M059J (cell line): ENCODE results near the gene MEF2A. TPM values are rescaled to one million over a fixed set of nuclear protein-coding genes. Genes with fewer than 3 reads are reported as not detected.
A peak's percentile ranks its signal among the peaks of the same experiment; 100 is the strongest.
"Not testable (repeated sequence)": the region's sequence is repeated elsewhere in the genome, so short reads cannot be mapped to it uniquely, and the experiment has no call there.

Experiments
- DNase-seq: peaks from one replicate; pipeline ENCODE4 v3.0.0-alpha.2; 2012; ENCODE audit warnings: low read depth
- total RNA-seq: library from RNA; depleted of rRNA; stranded (reverse); fragments of >200 nt; shearing (Covaris generic); gene quantifications from 2 replicates; pipeline ENCODE4 v1.2.3, GENCODE V29; 2014

MEF2A gene
- total RNA-seq, 1 experiment from 2014 or later = 21.0 TPM

GRCh38 chr15:99728916-99729315, 163.1 kb downstream of the MEF2A start:
- DNase-seq = no peak

DNA sequence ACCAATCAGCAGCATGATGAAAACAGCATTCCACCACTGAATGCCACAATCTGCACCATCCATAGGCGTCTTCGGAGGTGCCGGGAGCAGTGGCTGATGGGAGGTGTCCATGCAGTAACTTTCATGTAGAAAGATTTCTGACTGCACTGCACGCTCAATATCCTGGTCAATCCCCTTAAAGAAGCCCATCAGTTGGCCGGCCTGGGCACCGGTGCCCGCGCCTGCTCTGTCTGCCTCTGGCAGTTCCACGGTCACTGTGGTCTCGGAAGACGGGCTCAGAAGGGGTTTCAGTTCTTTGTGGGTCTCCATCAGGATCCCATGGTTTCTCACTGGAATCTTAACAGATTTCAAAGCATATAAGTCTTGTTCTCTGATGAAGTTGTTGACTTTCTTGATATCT, 163.5 kb downstream of the MEF2A start:
- no peak for DNase-seq

- DNase-seq = peak; percentile 34
These were observed 164.1 kb downstream of the MEF2A start for GRCh38 chr15:99729920-99730319.

- DNase-seq = no peak
These were observed 165.7 kb downstream of the MEF2A start for GRCh38 chr15:99731336-99732123.

- DNase-seq = peak; percentile 15
These were observed 166.5 kb downstream of the MEF2A start for GRCh38 chr15:99732124-99732750.

DNA sequence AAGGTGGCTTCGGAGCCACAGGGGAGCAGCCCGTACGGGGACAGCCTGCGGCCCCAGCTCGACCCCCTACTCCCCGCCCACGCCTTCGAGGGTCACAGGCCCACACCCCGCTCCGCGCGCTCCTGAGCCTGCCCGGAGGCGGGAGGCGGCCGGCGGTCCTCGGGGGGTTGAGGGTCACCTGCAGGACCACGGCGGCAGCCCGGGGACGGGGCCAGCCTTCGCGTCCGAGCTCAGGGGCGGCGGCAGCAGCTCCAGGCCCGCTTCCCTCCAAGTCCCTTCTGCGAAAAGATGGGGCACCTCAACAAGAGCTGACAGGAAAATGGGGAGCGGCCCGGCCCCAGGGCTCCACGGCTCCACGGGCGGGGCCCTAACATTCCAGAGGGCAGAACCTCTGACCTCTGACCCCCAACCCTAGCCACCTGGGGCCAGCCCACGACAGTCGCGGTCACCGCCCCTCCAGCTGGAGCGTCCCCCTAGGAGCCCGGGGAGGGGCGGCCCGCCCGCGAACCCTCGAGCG, 167.0 kb downstream of the MEF2A start:
- peak; percentile 15 for DNase-seq

DNA sequence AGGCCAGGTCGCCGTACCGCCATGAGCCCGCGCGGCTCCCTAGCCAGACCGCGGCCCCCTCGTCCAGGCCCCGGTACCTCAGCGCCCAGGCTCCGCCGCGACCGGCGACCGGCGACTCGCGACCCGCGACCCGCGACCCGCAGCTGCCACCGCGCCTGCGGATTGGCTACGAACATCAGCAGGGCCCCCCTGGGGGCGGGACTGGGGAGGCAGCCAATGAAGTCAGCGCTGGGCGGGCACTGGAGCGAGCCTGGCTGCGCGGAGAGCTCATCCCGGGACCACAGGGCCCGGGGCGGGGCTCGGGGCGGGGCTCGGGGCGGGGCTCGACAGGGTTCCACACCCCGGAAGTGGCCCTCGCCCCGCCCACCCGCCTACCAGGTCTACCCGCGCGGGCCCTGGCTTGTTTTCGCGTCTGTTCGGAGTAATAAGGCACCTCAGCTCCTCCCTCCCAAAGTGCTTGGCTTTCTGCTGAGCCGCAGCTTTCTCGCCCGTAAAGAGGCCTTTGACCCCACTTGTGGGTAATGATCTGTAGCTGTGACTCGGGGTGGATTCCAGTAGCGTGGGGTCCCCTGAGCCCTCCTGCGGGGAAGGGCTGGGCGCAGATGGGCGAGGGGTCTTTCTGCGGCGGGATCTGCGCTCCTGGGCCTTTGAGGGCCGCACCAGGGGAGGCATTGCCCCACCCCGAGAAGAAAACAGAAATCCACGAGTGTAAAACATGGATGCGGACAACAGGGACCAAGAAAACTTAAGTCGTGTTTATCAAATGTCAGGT, 167.7 kb downstream of the MEF2A start, which contains the start of gene LYSMD4:
TSS of gene LYSMD4 (minus strand) at position 170 of the 772 bp plus-strand sequence. CDS start 1,438 bp downstream, outside the sequence.
- peak; percentile 89 for DNase-seq

GRCh38 chr15:99734040-99734291, 168.2 kb downstream of the MEF2A start:
- not testable (repeated sequence) for DNase-seq

GRCh38 chr15:99734575-99734974, 168.8 kb downstream of the MEF2A start:
- DNase-seq = no peak

GRCh38 chr15:99735868-99736267, 170.1 kb downstream of the MEF2A start:
- DNase-seq = no peak

- DNase-seq = no peak
These were observed 170.9 kb downstream of the MEF2A start for GRCh38 chr15:99736702-99737101.

GRCh38 chr15:99738021-99738847, 172.4 kb downstream of the MEF2A start:
- DNase-seq = no peak

- no peak for DNase-seq
These were observed 176.1 kb downstream of the MEF2A start for GRCh38 chr15:99741835-99742234.

GRCh38 chr15:99744142-99744541, 178.4 kb downstream of the MEF2A start:
- DNase-seq = no peak

DNA sequence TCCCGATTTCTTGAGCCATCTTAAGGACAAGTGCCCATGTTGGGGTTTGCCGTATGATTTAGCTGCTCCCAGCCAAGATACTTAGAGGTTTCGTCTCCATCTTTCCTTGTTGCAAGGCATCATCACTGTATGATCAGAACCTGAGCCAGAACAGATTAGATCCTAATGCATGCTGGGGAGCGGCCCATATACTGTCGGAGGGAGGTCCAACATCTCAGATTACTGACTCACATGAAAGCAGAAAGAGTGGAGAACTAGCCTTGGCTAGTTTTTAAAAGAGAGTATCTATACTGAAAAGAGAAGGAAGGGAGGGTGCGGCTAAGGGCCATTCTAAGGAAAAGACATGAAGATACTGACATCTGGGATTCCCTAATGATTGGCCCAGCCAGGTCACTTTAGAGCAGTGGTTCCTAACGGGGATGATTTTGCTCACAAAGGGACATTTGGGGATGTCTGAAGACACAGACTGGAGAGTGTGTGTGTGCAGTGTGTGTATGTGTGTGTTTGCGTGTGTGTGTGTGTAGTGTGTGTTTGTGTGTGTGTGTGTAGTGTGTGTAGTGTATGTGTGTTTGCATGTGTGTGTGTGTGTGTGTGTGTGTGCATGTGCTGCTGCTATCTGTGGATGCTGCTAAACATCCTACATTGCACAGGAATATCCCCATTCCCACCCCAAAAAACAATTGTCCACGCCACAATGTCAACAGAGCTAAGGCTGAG, 179.7 kb downstream of the MEF2A start:
- no peak for DNase-seq

DNA sequence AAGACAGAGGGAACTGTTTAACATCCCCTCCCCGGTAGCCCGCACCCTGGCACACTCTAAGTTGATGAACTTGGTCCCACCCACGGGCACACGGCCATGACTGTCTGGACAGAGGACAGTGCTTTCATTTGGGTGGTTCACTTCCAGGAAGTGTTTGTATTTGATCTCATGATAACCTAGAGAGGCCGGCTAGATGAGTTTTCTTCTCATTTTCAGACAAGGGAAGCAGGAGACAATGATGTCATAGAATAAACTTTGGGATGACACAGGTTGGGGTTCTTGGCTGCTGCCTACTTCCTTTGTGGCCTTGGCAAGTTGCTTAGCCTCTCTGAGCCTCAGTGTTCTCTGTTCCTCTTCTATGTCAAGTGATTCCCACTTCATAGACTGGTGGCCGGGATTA, 183.6 kb downstream of the MEF2A start:
- DNase-seq = peak; percentile 11

DNA sequence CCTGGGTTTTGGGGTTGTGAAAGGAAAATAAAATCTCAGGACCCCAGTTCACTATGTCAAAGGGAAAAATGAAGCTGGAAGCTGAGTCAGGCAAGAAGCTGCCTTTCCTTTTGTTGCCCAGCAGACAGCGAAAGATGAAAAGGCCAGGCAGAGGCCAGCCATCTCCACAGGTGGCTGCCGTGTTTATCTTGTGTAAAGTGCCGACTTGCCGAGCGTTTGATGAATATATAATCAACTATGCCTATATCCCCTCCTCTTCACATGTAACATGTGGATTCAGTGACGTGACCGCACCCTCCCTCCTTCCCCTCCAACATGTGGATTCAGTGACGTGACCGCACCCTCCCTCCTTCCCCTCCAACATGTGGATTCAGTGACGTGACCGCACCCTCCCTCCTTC, 184.5 kb downstream of the MEF2A start:
- DNase-seq = not testable (repeated sequence)

GRCh38 chr15:99752556-99752955, 186.8 kb downstream of the MEF2A start:
- no peak for DNase-seq

DNA sequence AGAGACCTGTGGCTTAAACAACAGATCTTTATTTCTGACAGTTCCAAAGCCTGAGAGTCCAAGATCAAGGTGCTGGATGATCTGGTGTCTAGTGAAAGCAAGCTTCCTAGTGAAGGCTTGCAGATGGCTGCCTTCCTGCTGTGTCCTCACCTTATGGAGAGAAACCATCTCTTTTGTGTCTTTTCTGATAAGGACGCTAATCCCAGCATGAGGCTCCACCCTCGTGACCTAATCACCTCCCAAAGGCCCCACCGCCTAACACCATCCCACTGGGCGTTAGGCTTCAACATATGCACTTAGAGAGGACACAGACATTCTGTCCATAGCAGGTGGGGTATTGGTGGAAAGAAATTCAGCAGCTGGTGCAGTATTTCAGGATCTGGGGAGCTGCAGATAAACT, 187.3 kb downstream of the MEF2A start:
- no peak for DNase-seq

GRCh38 chr15:99755692-99756409, 190.1 kb downstream of the MEF2A start:
- DNase-seq = peak; percentile 58
